ENCODE results near the gene ATP6V0A4.
"Not testable (repeated sequence)": the region's sequence is repeated elsewhere in the genome, so short reads cannot be mapped to it uniquely, and the experiment has no call there.

The ATP6V0A4 gene

GRCh38 chr7:138822867-138823535 lies 25.0 kb upstream of the ATP6V0A4 start:
- no peak for TF ChIP-seq CTCF (conservative IDR thresholded peaks at IDR 0.05; ENCODE audit: control insufficient read depth, insufficient read depth, low read depth, low read length)
- no peak for DNase-seq (ENCODE audit: low read depth)

GRCh38 chr7:138821912-138822311 lies 23.9 kb upstream of the ATP6V0A4 start:
- no peak for TF ChIP-seq CTCF (conservative IDR thresholded peaks at IDR 0.05; ENCODE audit: control insufficient read depth, insufficient read depth, low read depth, low read length)
- DNase-seq (ENCODE audit: low read depth) = no peak
- no peak overlapping the region for H3K4me3 ChIP-seq (ENCODE audit: control insufficient read depth, low read depth, low read length)

More at GRCh38 chr7:138822867-138823535, 25.0 kb upstream of the ATP6V0A4 start:
- H3K4me3 ChIP-seq (ENCODE audit: control insufficient read depth, low read depth, low read length) = no peak overlapping the region

- DNase-seq (ENCODE audit: low read depth) = no peak
- TF ChIP-seq CTCF (conservative IDR thresholded peaks at IDR 0.05; ENCODE audit: control insufficient read depth, insufficient read depth, low read depth, low read length) = no peak
- H3K4me3 ChIP-seq (ENCODE audit: control insufficient read depth, low read depth, low read length) = no peak overlapping the region
Measured at GRCh38 chr7:138819625-138820024, 21.6 kb upstream of the ATP6V0A4 start.

GRCh38 chr7:138816650-138817049 lies 18.7 kb upstream of the ATP6V0A4 start:
- TF ChIP-seq CTCF (conservative IDR thresholded peaks at IDR 0.05; ENCODE audit: control insufficient read depth, insufficient read depth, low read depth, low read length) = no peak
- no peak overlapping the region for H3K4me3 ChIP-seq (ENCODE audit: control insufficient read depth, low read depth, low read length)

GRCh38 chr7:138814816-138815332 lies 16.9 kb upstream of the ATP6V0A4 start:
- DNase-seq (ENCODE audit: low read depth) = no peak
- TF ChIP-seq CTCF (conservative IDR thresholded peaks at IDR 0.05; ENCODE audit: control insufficient read depth, insufficient read depth, low read depth, low read length) = no peak
- no peak overlapping the region for H3K4me3 ChIP-seq (ENCODE audit: control insufficient read depth, low read depth, low read length)

More at GRCh38 chr7:138816650-138817049, 18.7 kb upstream of the ATP6V0A4 start:
- DNase-seq (ENCODE audit: low read depth) = no peak

GRCh38 chr7:138813945-138814344 lies 15.9 kb upstream of the ATP6V0A4 start:
- no peak for DNase-seq (ENCODE audit: low read depth)
- no peak overlapping the region for H3K4me3 ChIP-seq (ENCODE audit: control insufficient read depth, low read depth, low read length)
- no peak for TF ChIP-seq CTCF (conservative IDR thresholded peaks at IDR 0.05; ENCODE audit: control insufficient read depth, insufficient read depth, low read depth, low read length)

GRCh38 chr7:138811327-138811726 lies 13.3 kb upstream of the ATP6V0A4 start:
- DNase-seq (ENCODE audit: low read depth); H3K4me3 ChIP-seq (ENCODE audit: control insufficient read depth, low read depth, low read length): not testable (repeated sequence)
